Epithelial cell of esophagus (primary cell): ENCODE measurements around the gene PTGDR2.

Experiments used
- DNase-seq: peaks from one replicate; pipeline ENCODE4 v3.0.0; 2010; ENCODE audit warnings: low read depth
- H3K4me3 ChIP-seq: 2 replicates; pipeline ENCODE4 v1.5.1; 2011; ENCODE audit warnings: mild to moderate bottlenecking, low read length, control low read depth
- TF ChIP-seq, protein P1 (sequence below): IDR thresholded peaks from 2 replicates; pipeline ENCODE4 v1.5.1; 2011; ENCODE audit warnings: low read depth, mild to moderate bottlenecking, low read length, control low read depth, inconsistent platforms; ENCODE audit not compliant: insufficient read depth; ENCODE audit errors: missing control alignments

Gene PTGDR2

DNA sequence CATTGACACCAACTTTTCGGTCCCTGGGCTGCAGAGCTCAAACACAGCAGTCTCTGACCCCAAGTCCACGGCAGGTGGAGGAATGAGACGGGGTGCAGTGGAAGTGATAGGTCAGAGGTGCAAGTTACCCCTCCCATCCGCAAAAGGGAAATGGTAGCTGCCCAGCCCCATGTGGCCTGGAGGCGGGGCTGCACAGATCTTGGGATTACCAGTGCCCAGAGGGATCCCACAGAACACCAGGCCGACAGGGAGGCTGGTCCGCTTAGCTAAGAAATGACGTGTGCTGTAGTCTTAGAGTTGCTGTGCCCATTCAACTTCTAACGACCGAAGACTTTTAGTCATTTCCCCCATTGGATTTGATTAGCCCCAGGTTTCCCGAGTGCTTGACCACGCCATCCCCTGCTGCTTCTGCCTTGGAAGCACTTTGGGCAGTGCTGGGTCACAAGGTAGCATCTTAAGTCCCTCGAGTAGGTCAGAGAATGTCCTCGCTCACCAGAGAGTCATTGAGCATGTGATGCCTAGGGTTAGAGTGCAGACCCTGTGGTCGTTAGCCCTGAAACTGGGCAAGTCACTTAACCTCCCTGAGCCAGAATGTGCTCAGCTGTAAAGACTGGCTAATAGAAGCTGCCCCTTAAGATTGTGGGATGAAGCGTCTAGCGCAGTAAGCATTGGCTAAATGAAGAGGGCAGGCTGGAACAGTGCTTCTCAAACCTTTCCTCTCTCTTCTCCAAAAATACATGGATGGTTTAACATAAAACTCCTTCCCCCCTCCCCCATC, 4.2 kb downstream of the PTGDR2 start:
- no peak overlapping the region for H3K4me3 ChIP-seq

DNA sequence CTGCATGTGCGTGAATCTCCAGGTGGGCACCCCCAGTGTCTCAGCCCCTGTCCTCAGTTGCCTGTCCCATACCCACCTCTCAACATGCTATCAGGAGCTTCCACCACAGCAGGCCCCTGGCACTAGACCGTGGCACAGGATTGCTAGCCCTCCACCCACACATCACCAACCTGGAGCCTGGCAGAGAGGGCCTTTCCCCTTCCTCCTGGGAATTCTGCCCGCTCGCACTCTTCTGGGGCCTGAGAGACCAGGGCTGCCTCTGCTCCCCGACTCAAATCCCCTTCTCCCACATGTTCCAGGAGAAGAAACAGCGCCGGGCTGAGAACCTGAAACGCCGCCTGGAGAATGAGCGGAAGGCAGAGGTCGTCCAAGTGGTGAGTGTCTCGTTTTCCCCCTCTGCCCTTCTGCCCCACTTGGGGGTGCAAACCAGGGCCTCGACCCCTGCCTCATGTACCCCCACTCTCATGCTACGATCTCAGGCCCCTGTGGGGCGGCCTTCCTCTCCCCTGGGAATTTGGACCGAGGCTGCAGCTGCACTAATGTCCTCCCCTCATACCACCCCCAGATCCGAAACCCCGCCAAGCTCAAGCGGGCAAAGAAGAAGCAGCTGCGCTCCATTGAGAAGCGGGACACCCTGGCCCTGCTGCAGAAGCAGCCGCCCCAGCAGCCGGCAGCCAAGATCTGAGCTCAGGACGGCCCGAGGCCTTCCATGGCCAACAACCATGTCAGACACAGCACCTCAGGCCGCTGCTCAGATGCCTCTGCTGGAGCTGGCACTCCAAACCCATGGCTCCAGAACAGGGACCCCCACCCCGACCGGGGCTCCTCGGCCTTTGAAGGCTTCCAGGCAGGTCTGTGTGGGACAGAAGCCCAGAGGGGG, 5.9 kb downstream of the PTGDR2 start:
- no peak for DNase-seq
- no peak overlapping the region for H3K4me3 ChIP-seq
- TF ChIP-seq, protein P1, sequence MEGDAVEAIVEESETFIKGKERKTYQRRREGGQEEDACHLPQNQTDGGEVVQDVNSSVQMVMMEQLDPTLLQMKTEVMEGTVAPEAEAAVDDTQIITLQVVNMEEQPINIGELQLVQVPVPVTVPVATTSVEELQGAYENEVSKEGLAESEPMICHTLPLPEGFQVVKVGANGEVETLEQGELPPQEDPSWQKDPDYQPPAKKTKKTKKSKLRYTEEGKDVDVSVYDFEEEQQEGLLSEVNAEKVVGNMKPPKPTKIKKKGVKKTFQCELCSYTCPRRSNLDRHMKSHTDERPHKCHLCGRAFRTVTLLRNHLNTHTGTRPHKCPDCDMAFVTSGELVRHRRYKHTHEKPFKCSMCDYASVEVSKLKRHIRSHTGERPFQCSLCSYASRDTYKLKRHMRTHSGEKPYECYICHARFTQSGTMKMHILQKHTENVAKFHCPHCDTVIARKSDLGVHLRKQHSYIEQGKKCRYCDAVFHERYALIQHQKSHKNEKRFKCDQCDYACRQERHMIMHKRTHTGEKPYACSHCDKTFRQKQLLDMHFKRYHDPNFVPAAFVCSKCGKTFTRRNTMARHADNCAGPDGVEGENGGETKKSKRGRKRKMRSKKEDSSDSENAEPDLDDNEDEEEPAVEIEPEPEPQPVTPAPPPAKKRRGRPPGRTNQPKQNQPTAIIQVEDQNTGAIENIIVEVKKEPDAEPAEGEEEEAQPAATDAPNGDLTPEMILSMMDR: no peak

More for the DNA sequence above, 4.2 kb downstream of the PTGDR2 start:
- DNase-seq: no peak
- TF ChIP-seq, protein P1: no peak

DNA sequence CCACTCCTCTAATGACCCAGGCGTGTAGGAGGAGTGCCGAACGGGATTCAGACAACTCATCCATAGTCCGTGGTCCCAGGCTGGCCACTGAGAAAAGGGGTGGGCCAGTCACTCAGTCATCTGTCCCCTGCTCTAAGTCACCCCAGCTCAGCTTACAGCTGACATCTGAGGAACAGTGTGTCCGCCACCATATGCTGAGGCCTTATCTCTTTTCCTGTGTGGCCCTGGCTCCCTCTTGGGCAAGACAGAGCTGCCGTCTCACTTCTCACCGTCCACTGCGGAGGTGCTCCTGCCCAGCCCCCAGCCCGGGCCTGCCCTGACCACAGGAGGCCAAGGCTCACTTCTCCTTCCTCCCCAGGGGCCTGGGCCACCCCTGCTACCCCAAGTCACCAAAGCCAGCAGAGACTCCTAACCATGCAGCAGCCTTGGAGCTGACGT, 7.0 kb downstream of the PTGDR2 start:
- no peak for DNase-seq
- TF ChIP-seq, protein P1: no peak
- H3K4me3 ChIP-seq: no peak overlapping the region

DNA sequence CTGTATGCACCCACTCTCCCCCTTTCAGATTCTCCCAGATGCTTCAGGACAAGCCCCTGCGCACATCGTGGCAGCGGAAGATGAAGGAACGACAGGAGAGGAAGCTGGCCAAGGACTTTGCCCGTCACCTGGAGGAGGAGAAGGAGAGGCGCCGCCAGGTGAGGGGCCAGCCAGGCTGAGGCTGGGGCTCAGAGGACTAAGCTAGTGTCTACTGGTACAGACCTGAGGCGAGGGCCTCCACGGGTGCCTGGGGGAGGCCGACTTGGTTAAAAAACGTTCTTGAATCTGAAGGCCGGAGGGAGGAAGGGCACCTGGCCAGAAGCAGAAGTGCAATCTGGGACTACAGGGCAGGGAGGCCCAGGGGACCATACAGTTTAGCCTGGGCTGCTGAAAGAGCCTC, 7.9 kb downstream of the PTGDR2 start:
- no peak overlapping the region for H3K4me3 ChIP-seq
- DNase-seq: no peak
- TF ChIP-seq, protein P1: no peak

DNA sequence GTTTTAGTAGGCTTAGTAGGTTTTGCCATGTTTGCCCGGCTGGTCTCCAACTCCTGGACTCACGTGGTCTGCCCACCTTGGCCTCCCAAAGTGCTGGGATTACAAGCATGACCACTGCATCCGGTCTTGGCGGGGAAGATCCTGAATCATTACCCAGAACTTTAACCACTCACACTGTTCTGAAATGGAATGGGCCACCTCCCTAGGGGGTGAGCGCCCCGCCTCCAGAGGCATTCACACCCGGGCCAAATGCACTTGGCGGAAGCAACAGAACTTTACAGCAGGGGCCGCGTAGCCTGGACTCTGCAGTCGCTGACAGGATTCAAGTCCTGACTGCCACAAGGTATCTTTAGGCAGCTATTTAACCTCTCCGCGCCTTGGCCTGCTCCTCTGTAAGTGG, 8.5 kb downstream of the PTGDR2 start:
- TF ChIP-seq, protein P1: no peak
- no peak for DNase-seq

DNA sequence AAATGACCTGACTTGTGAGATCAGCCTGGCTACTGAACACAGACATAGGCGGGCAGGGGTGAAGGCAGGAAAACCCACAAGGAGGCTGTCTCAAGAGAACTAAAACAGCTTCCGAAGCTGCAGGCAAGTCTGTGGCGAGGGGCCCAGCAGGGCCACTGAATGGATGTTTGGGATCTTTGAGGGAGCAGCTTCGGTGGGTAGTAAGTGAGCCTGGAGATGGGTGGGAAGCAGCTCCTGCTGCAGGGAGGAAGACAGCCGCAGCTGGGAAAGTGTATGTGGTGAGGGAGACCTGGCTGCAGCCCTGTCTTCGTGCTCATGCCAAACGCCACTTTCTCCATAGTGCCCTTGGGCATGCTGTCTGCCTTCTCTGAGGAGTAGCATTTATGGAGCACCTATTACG, 10.4 kb downstream of the PTGDR2 start:
- no peak overlapping the region for H3K4me3 ChIP-seq
- TF ChIP-seq, protein P1: no peak
- no peak for DNase-seq

More for the DNA sequence above, 8.5 kb downstream of the PTGDR2 start:
- H3K4me3 ChIP-seq: no peak overlapping the region

DNA sequence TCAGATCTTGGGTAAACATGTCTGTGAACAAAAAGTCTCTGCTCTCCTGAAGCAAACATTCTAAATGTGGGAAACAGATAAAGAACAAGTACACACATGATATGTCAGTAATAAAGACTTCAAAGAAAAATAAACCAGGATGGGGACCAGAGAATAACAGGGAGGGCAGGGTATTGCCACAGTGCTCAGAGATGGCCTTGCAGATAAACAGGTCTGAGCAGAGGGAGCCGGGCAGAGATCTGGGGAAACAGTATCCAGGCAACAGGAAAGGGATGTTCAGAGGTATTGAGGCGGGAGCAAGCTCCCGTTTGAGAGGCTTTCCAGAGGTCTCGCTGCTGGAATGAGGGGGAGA, 10.9 kb downstream of the PTGDR2 start:
- H3K4me3 ChIP-seq: no peak overlapping the region
- TF ChIP-seq, protein P1: no peak
- DNase-seq: peak; percentile 10
